CD4-positive, alpha-beta memory T cell (primary cell): ENCODE results near the gene HMOX2. TPM values are rescaled to one million over a fixed set of nuclear protein-coding genes. Genes with fewer than 3 reads are reported as not detected.

Experiments
- CTCF ChIA-PET: fragments of 350-600 bp; sonication (Branson Sonifier 250); formaldehyde crosslinking; loops from one replicate; lab custom pipeline; 2021; ENCODE audit warnings: inconsistent platforms; ENCODE audit not compliant: partially characterized antibody; lab: Charles Lee
- POLR2A ChIA-PET: fragments of 350-600 bp; sonication (Branson Sonifier 250); formaldehyde crosslinking; loops from one replicate; lab custom pipeline; 2021; ENCODE audit not compliant: partially characterized antibody; lab: Charles Lee
- DNase-seq, 5 donors: peaks; one replicate each; pipeline versions ENCODE4 v3.0.0 to v3.0.0-alpha.2; 2020 to 2022; ENCODE audit warnings: mixed read lengths in 1 of 5
- H3K27ac ChIP-seq: one replicate; pipeline ENCODE4 v1.7.0; 2013; ENCODE audit warnings: low read depth, low read length
- H3K27me3 ChIP-seq: 2 replicates; pipeline ENCODE4 v1.7.0; 2013; ENCODE audit warnings: mild to moderate bottlenecking, low read length, moderate library complexity; ENCODE audit not compliant: insufficient read depth
- H3K36me3 ChIP-seq: 2 replicates; pipeline ENCODE4 v1.7.0; 2013; ENCODE audit warnings: mild to moderate bottlenecking, low read length, moderate library complexity; ENCODE audit not compliant: insufficient read depth
- H3K4me1 ChIP-seq: 2 replicates; pipeline ENCODE4 v1.7.0; 2013; ENCODE audit warnings: mild to moderate bottlenecking, low read length, moderate library complexity; ENCODE audit not compliant: insufficient read depth
- H3K4me3 ChIP-seq, 2 donors: one replicate each; pipeline ENCODE4 v1.7.0; 2013; ENCODE audit warnings: low read length in 2 of 2, mild to moderate bottlenecking in 1 of 2
- H3K9me3 ChIP-seq, 2 donors: one replicate each; pipeline ENCODE4 v1.7.0; 2013; ENCODE audit warnings: low read length in 2 of 2, control low read depth in 1 of 2; ENCODE audit not compliant: control insufficient read depth in 1 of 2
- H3K27ac Mint-ChIP-seq, 7 donors: one replicate each; pipeline ENCODE4 v1.8.0; 2020 to 2021; ENCODE audit warnings: mixed read lengths in 7 of 7, mild to moderate bottlenecking in 6 of 7, inconsistent platforms in 3 of 7, moderate library complexity in 3 of 7
- H3K27me3 Mint-ChIP-seq, 2 donors: one replicate each; pipeline ENCODE4 v1.8.0; 2020 to 2021; ENCODE audit warnings: mixed read lengths in 2 of 2
- H3K36me3 Mint-ChIP-seq, 2 donors: one replicate each; pipeline ENCODE4 v1.8.0; 2020 to 2021; ENCODE audit warnings: mixed read lengths in 2 of 2, inconsistent platforms in 1 of 2, mild to moderate bottlenecking in 1 of 2
- H3K4me1 Mint-ChIP-seq, 4 donors: one replicate each; pipeline ENCODE4 v1.8.0; 2020 to 2021; ENCODE audit warnings: mixed read lengths in 4 of 4, mild to moderate bottlenecking in 1 of 4
- H3K4me3 Mint-ChIP-seq, 8 donors: one replicate each; pipeline ENCODE4 v1.8.0; 2020 to 2021; ENCODE audit warnings: mixed read lengths in 8 of 8, mild to moderate bottlenecking in 7 of 8, moderate library complexity in 6 of 8, inconsistent platforms in 3 of 8
- H3K9me3 Mint-ChIP-seq, 8 donors: one replicate each; pipeline ENCODE4 v1.8.0; 2020 to 2021; ENCODE audit warnings: mixed read lengths in 8 of 8, mild to moderate bottlenecking in 5 of 8, inconsistent platforms in 3 of 8, moderate library complexity in 1 of 8
- intact Hi-C: fragments of 100-400 bp; cut with micrococcal nuclease; formaldehyde crosslinking; loops from one replicate; pipeline ENCODE4 v1.15.1; 2023
- polyA plus RNA-seq, 2 donors: library from polyadenylated mRNA; unstranded; fragments of 300-500 nt; fragmentation: Illumina TruSeq; gene quantifications; one replicate each; pipeline ENCODE4 v1.2.3, GENCODE V29; 2021
- total RNA-seq, 2 experiments: library from RNA; stranded (reverse); gene quantifications; one replicate each; pipeline ENCODE4 v1.2.3, GENCODE V29; 2021

Gene HMOX2
- total and polyA plus RNA-seq, 4 experiments from 2014 or later = 64.1 to 206 (median 118) TPM

- Histone ChIP-seq H3K27me3 (no peaks in the 10 kb centered on the region), H3K9me3 (no peaks in the 10 kb centered on the region), H3K4me3 (no peak overlapping the region), H3K4me1 (no peaks in the 10 kb centered on the region), H3K36me3 (no peaks in the 10 kb centered on the region), H3K27ac (no peak overlapping the region)
- CTCF ChIA-PET = interaction anchor here (1.0 to 1.2 kb wide), 2 partner anchors 50 to 197 kb away, joined by 4 to 6 read pairs; no protein-coding TSS in a partner anchor
- Mint-ChIP-seq H3K4me1 (peaks cover 0 to 1% (median 0%) of the 10 kb centered on the region in 4 donors), H3K36me3 (no peaks in the 10 kb centered on the region), H3K27me3 (no peaks in the 10 kb centered on the region), H3K4me3 (no peak overlapping the region), H3K9me3 (peaks cover 0 to 2% (median 0%) of the 10 kb centered on the region in 8 donors), H3K27ac (no peak overlapping the region)
- intact Hi-C loops = no loop called here
- DNase-seq = no peak
- POLR2A ChIA-PET = no interaction called here
Measured at GRCh38 chr16:4556580-4556979, 80.4 kb downstream of the HMOX2 start.

- CTCF ChIA-PET = no interaction called here
- Histone ChIP-seq H3K4me1 (no peaks in the 10 kb centered on the region), H3K27me3 (no peaks in the 10 kb centered on the region), H3K27ac (no peak overlapping the region), H3K36me3 (no peaks in the 10 kb centered on the region), H3K9me3 (no peaks in the 10 kb centered on the region), H3K4me3 (no peak overlapping the region)
- Mint-ChIP-seq H3K27me3 (no peaks in the 10 kb centered on the region), H3K9me3 (no peaks in the 10 kb centered on the region), H3K27ac (no peak overlapping the region), H3K4me3 (no peak overlapping the region), H3K36me3 (no peaks in the 10 kb centered on the region), H3K4me1 (no peaks in the 10 kb centered on the region)
- no peak for DNase-seq
- POLR2A ChIA-PET = no interaction called here
- intact Hi-C loops = no loop called here
Measured at GRCh38 chr16:4557973-4558372, 81.8 kb downstream of the HMOX2 start.

Other genes with a start within 250 kb of the HMOX2 start
- gene SRL, start 234.3 kb upstream of the HMOX2 start, total RNA-seq = not detected
- not detected for gene SRL, start 234.3 kb upstream of the HMOX2 start, polyA plus RNA-seq
- 10 to 100 TPM; 25.2 to 27.3 TPM for gene TFAP4, start 203.4 kb upstream of the HMOX2 start, total RNA-seq
- under 1 TPM; 0.59 to 1.00 TPM for gene TFAP4, start 203.4 kb upstream of the HMOX2 start, polyA plus RNA-seq
- gene GLIS2, start 160.3 kb upstream of the HMOX2 start, total RNA-seq = under 1 TPM in 1 of 2 experiments, not detected in 1; 0.08 TPM
- not detected for gene GLIS2, start 160.3 kb upstream of the HMOX2 start, polyA plus RNA-seq
- 10 to 100 TPM; 38.6 to 54.8 TPM for gene PAM16, start 125.1 kb upstream of the HMOX2 start, total RNA-seq
- gene PAM16, start 125.1 kb upstream of the HMOX2 start, polyA plus RNA-seq = 10 to 100 TPM; 34.6 to 34.8 TPM
- gene VASN, start 104.5 kb upstream of the HMOX2 start, total RNA-seq = under 1 TPM; 0.11 to 0.29 TPM
- gene VASN, start 104.5 kb upstream of the HMOX2 start, polyA plus RNA-seq = under 1 TPM in 1 of 2 donors, not detected in 1; 0.16 TPM
- 100 to 1,000 TPM; 176 to 184 TPM for gene CORO7, start 59.8 kb upstream of the HMOX2 start, total RNA-seq
- gene CORO7, start 59.8 kb upstream of the HMOX2 start, polyA plus RNA-seq = 100 to 1,000 TPM in 1 of 2 donors, 10 to 100 TPM in 1; 48.2 to 139 TPM
- gene DNAJA3, start 50.5 kb upstream of the HMOX2 start, total RNA-seq = 10 to 100 TPM; 67.5 to 71.1 TPM
- gene DNAJA3, start 50.5 kb upstream of the HMOX2 start, polyA plus RNA-seq = 10 to 100 TPM; 52.4 to 55.5 TPM
- gene NMRAL1, start 1.8 kb upstream of the HMOX2 start, total RNA-seq = 10 to 100 TPM; 61.6 to 61.8 TPM
- 10 to 100 TPM; 55.1 to 65.7 TPM for gene NMRAL1, start 1.8 kb upstream of the HMOX2 start, polyA plus RNA-seq
- gene CDIP1, start 62.4 kb downstream of the HMOX2 start, total RNA-seq = 10 to 100 TPM; 19.0 to 21.1 TPM
- 10 to 100 TPM; 10.2 to 15.7 TPM for gene CDIP1, start 62.4 kb downstream of the HMOX2 start, polyA plus RNA-seq
- gene C16orf96, start 79.9 kb downstream of the HMOX2 start, total RNA-seq = under 1 TPM; 0.29 to 0.33 TPM
- not detected for gene C16orf96, start 79.9 kb downstream of the HMOX2 start, polyA plus RNA-seq
- 10 to 100 TPM; 30.1 to 41.0 TPM for gene UBALD1, start 138.5 kb downstream of the HMOX2 start, total RNA-seq
- gene UBALD1, start 138.5 kb downstream of the HMOX2 start, polyA plus RNA-seq = 1 to 10 TPM; 2.4 to 4.8 TPM
- gene MGRN1, start 148.4 kb downstream of the HMOX2 start, total RNA-seq = 10 to 100 TPM; 62.2 to 64.1 TPM
- gene MGRN1, start 148.4 kb downstream of the HMOX2 start, polyA plus RNA-seq = 1 to 10 TPM; 1.2 to 7.7 TPM
- 10 to 100 TPM; 52.4 to 53.7 TPM for gene NUDT16L1, start 217.2 kb downstream of the HMOX2 start, total RNA-seq
- 100 to 1,000 TPM in 1 of 2 donors, 10 to 100 TPM in 1; 80.1 to 125 TPM for gene NUDT16L1, start 217.2 kb downstream of the HMOX2 start, polyA plus RNA-seq